Thoracic aorta (tissue), 2 donors: ENCODE measurements around the gene RAPGEFL1. TPM values are rescaled to one million over a fixed set of nuclear protein-coding genes. Genes with fewer than 3 reads are reported as not detected.
"Not testable (repeated sequence)": the region's sequence is repeated elsewhere in the genome, so short reads cannot be mapped to it uniquely, and the experiment has no call there.

ENCODE experiments used
- ATAC-seq: fragments of 150-250 bp; one replicate; pipeline ENCODE4 v1.8.0; 2017; ENCODE audit warnings: low read depth; ENCODE audit not compliant: insufficient number of reproducible peaks, low FRiP score
- DNase-seq: peaks from one replicate; pipeline ENCODE4 v3.0.0-alpha.2; 2020; ENCODE audit warnings: low spot score
- H3K27ac ChIP-seq, 2 donors: fragments of 200-600 bp; sonication (generic); 1 replicate in 1 of 2; 2 replicates in 1 of 2; pipeline ENCODE4 v1.5.1; 2016; ENCODE audit warnings: mild to moderate bottlenecking in 2 of 2, moderate library complexity in 2 of 2
- H3K27me3 ChIP-seq: fragments of 200-600 bp; sonication (generic); replicated peaks from 2 replicates; pipeline ENCODE4 v1.6.0; 2016; ENCODE audit warnings: mild to moderate bottlenecking; ENCODE audit not compliant: insufficient read depth
- H3K36me3 ChIP-seq: fragments of 200-600 bp; sonication (generic); one replicate; pipeline ENCODE4 v1.5.1; 2016
- H3K4me1 ChIP-seq, 2 donors: fragments of 200-600 bp; sonication (generic); 1 replicate in 1 of 2; 2 replicates in 1 of 2; pipeline versions ENCODE4 v1.5.1 to v1.6.0; 2016; ENCODE audit warnings: low read depth in 2 of 2, mild to moderate bottlenecking in 1 of 2; ENCODE audit not compliant: control insufficient read depth in 1 of 2
- H3K4me3 ChIP-seq: fragments of 200-600 bp; sonication (generic); 2 replicates; pipeline ENCODE4 v1.5.1; 2016; ENCODE audit warnings: mild to moderate bottlenecking
- H3K9me3 ChIP-seq: fragments of 200-600 bp; sonication (generic); 2 replicates; pipeline ENCODE4 v1.5.1; 2016
- CTCF ChIP-seq: fragments of 200-600 bp; sonication (generic); IDR thresholded peaks from one replicate; pipeline ENCODE4 v1.5.1; 2019; ENCODE audit warnings: antibody characterized with exemption
- total RNA-seq, 2 donors: library from RNA; depleted of rRNA; stranded (reverse); fragments of >200 nt; gene quantifications; one replicate each; pipeline versions ENCODE4 v1.1.0 to v1.2.3, GENCODE V29; 2016

The RAPGEFL1 gene
- total RNA-seq, 2 donors from 2014 or later = 7.3 to 21.7 TPM

- no peak for TF ChIP-seq CTCF
- H3K9me3 ChIP-seq = no peaks in the 10 kb centered on the region
- no peak for DNase-seq
Observed at GRCh38 chr17:40139566-40140058, 37.7 kb upstream of the RAPGEFL1 start.

GRCh38 chr17:40143166-40143565 lies 34.1 kb upstream of the RAPGEFL1 start:
- H3K4me3 ChIP-seq, H3K27ac ChIP-seq, H3K27me3 ChIP-seq, ATAC-seq, H3K9me3 ChIP-seq, DNase-seq: not testable (repeated sequence)
- H3K36me3 ChIP-seq = peaks cover 11% of the 10 kb centered on the region
- peaks cover 22 to 44% of the 10 kb centered on the region in 2 donors for H3K4me1 ChIP-seq

More at GRCh38 chr17:40139566-40140058, 37.7 kb upstream of the RAPGEFL1 start:
- peak overlapping the region; percentile 96 to 99 for H3K27ac ChIP-seq
- H3K4me3 ChIP-seq = peak overlapping the region; percentile 98
- no peak for ATAC-seq
- H3K36me3 ChIP-seq = peaks cover 14% of the 10 kb centered on the region
- H3K4me1 ChIP-seq = peaks cover 11 to 31% of the 10 kb centered on the region in 2 donors
- no peaks in the 10 kb centered on the region for H3K27me3 ChIP-seq

- no peak overlapping the region for H3K4me3 ChIP-seq
- peaks cover 15 to 32% of the 10 kb centered on the region in 2 donors for H3K4me1 ChIP-seq
- ATAC-seq (no peak), DNase-seq (no peak)
- TF ChIP-seq CTCF = no peak
- H3K27me3 ChIP-seq = no peaks in the 10 kb centered on the region
- no peaks in the 10 kb centered on the region for H3K9me3 ChIP-seq
- H3K27ac ChIP-seq = no peak overlapping the region
- peaks cover 26% of the 10 kb centered on the region for H3K36me3 ChIP-seq
Observed at GRCh38 chr17:40145476-40145875, 31.8 kb upstream of the RAPGEFL1 start.

GRCh38 chr17:40148527-40148926 lies 28.7 kb upstream of the RAPGEFL1 start:
- TF ChIP-seq CTCF = no peak
- Histone ChIP-seq H3K27ac (no peak overlapping the region), H3K9me3 (no peaks in the 10 kb centered on the region), H3K36me3 (peaks cover 22% of the 10 kb centered on the region), H3K4me3 (no peak overlapping the region), H3K27me3 (no peaks in the 10 kb centered on the region), H3K4me1 (peaks cover 11 to 17% of the 10 kb centered on the region in 2 donors)
- no peak for DNase-seq
- no peak for ATAC-seq

- peaks cover 13 to 20% of the 10 kb centered on the region in 2 donors for H3K4me1 ChIP-seq
- ATAC-seq (no peak), DNase-seq (no peak)
- no peak overlapping the region for H3K27ac ChIP-seq
- H3K36me3 ChIP-seq = peaks cover 23% of the 10 kb centered on the region
- no peak overlapping the region for H3K4me3 ChIP-seq
- H3K27me3 ChIP-seq = no peaks in the 10 kb centered on the region
- H3K9me3 ChIP-seq = no peaks in the 10 kb centered on the region
- TF ChIP-seq CTCF = no peak
Observed at GRCh38 chr17:40150276-40150675, 27.0 kb upstream of the RAPGEFL1 start.

- TF ChIP-seq CTCF = no peak
Observed at GRCh38 chr17:40151414-40151963, 25.8 kb upstream of the RAPGEFL1 start.

More at GRCh38 chr17:40151414-40151963, 25.8 kb upstream of the RAPGEFL1 start:
- ATAC-seq = no peak
- peaks cover 10 to 30% of the 10 kb centered on the region in 2 donors for H3K4me1 ChIP-seq
- no peaks in the 10 kb centered on the region for H3K9me3 ChIP-seq
- peaks cover 23% of the 10 kb centered on the region for H3K36me3 ChIP-seq
- DNase-seq = no peak
- H3K4me3 ChIP-seq = no peak overlapping the region
- no peak overlapping the region for H3K27ac ChIP-seq
- no peaks in the 10 kb centered on the region for H3K27me3 ChIP-seq
